ENCODE measurements around the gene SLC45A3.

The SLC45A3 gene

GRCh38 chr1:205662791-205663190 lies 17.5 kb downstream of the SLC45A3 start:
- Histone ChIP-seq H3K36me3 (ENCODE audit: insufficient read depth, low read length) (no peaks in the 10 kb centered on the region), H3K9me2 (ENCODE audit: low read depth, low read length) (no peaks in the 10 kb centered on the region), H3F3A (ENCODE audit: insufficient read depth, low read length) (no peaks in the 10 kb centered on the region), H3K79me2 (ENCODE audit: insufficient read depth, low read length) (no peaks in the 10 kb centered on the region), H3K4me1 (ENCODE audit: insufficient read depth, low read length, severe bottlenecking) (peaks cover 9% of the 10 kb centered on the region), H4K20me1 (ENCODE audit: insufficient read depth, low read length) (no peaks in the 10 kb centered on the region), H2AFZ (ENCODE audit: low read length) (no peak overlapping the region), H3K9me3 (ENCODE audit: low read length) (no peaks in the 10 kb centered on the region), H3K27me3 (ENCODE audit: insufficient read depth, low read length) (peaks cover 6% of the 10 kb centered on the region; the same call in 1 of the 2 replicates), H3K27ac (ENCODE audit: low read depth, low read length, poor library complexity, severe bottlenecking) (no peak overlapping the region), H3K9ac (ENCODE audit: low read length) (no peak overlapping the region), H3K4me2 (ENCODE audit: low read length) (no peak overlapping the region), H3K4me3 (ENCODE audit: low read depth, low read length, poor library complexity, severe bottlenecking) (no peak overlapping the region)
- no peak for TF ChIP-seq CTCF (IDR thresholded peaks at IDR 0.05; ENCODE audit: low read length)
- no peak for TF ChIP-seq EZH2 (IDR thresholded peaks at IDR 0.05; ENCODE audit: borderline replicate concordance, low read length)

- TF ChIP-seq EZH2 (IDR thresholded peaks at IDR 0.05; ENCODE audit: borderline replicate concordance, low read length) = no peak
- no peak for TF ChIP-seq CTCF (IDR thresholded peaks at IDR 0.05; ENCODE audit: low read length)
- Histone ChIP-seq H3K27ac (ENCODE audit: low read depth, low read length, poor library complexity, severe bottlenecking) (no peak overlapping the region), H3K79me2 (ENCODE audit: insufficient read depth, low read length) (no peaks in the 10 kb centered on the region), H3K4me3 (ENCODE audit: low read depth, low read length, poor library complexity, severe bottlenecking) (no peak overlapping the region), H3K27me3 (ENCODE audit: insufficient read depth, low read length) (peaks cover 6% of the 10 kb centered on the region; the same call in 1 of the 2 replicates), H3F3A (ENCODE audit: insufficient read depth, low read length) (no peaks in the 10 kb centered on the region), H3K36me3 (ENCODE audit: insufficient read depth, low read length) (no peaks in the 10 kb centered on the region), H2AFZ (ENCODE audit: low read length) (no peak overlapping the region), H3K9me2 (ENCODE audit: low read depth, low read length) (no peaks in the 10 kb centered on the region), H3K4me2 (ENCODE audit: low read length) (no peak overlapping the region), H4K20me1 (ENCODE audit: insufficient read depth, low read length) (no peaks in the 10 kb centered on the region), H3K9me3 (ENCODE audit: low read length) (no peaks in the 10 kb centered on the region), H3K4me1 (ENCODE audit: insufficient read depth, low read length, severe bottlenecking) (peaks cover 9% of the 10 kb centered on the region), H3K9ac (ENCODE audit: low read length) (no peak overlapping the region)
Observed at GRCh38 chr1:205662135-205662738, 18.1 kb downstream of the SLC45A3 start.

DNA sequence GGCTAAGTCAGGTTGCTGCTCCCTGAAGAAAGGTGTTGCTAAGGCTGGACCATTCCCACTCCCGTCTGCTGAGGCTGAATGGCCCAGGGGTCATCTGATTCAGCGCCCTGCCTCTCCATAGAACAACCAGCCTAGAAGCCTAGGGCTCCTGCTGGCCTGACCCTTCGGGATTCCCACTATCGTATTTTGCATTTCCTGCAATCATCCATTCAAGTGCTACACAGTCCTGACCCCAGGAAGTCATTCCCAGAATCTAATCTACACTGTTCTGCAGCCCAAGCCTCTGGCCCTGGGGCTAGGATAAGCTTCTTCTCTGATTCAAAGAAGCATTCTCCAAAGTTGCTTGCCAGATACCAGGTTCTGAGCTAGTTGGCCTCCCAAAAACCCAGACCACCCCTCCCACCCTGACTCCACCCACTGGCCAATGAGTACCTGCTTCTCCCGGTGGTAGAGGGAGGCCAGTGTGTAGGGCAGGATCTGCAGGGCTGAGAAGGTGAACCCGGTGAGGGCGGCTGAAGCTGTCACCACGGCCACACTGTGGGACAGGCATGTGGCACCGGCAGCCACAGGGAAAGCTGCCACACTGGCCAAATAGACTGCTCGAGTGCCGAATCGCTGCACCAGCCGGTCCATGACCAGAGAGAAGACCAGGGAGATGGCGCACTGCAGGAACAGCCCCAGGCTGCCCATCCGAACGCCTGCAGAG lies 18.7 kb downstream of the SLC45A3 start:
- no peak overlapping the region for H2AFZ ChIP-seq (ENCODE audit: low read length)
- no peaks in the 10 kb centered on the region for H3K36me3 ChIP-seq (ENCODE audit: insufficient read depth, low read length)
- H3K4me1 ChIP-seq (ENCODE audit: insufficient read depth, low read length, severe bottlenecking) = peaks cover 9% of the 10 kb centered on the region
- peaks cover 6% of the 10 kb centered on the region; the same call in 1 of the 2 replicates for H3K27me3 ChIP-seq (ENCODE audit: insufficient read depth, low read length)
- H3F3A ChIP-seq (ENCODE audit: insufficient read depth, low read length) = no peaks in the 10 kb centered on the region
- H3K79me2 ChIP-seq (ENCODE audit: insufficient read depth, low read length) = no peaks in the 10 kb centered on the region
- no peak overlapping the region for H3K4me3 ChIP-seq (ENCODE audit: low read depth, low read length, poor library complexity, severe bottlenecking)
- H3K27ac ChIP-seq (ENCODE audit: low read depth, low read length, poor library complexity, severe bottlenecking) = no peak overlapping the region
- no peaks in the 10 kb centered on the region for H4K20me1 ChIP-seq (ENCODE audit: insufficient read depth, low read length)
- no peak overlapping the region for H3K9ac ChIP-seq (ENCODE audit: low read length)
- no peak for TF ChIP-seq CTCF (IDR thresholded peaks at IDR 0.05; ENCODE audit: low read length)
- no peak for TF ChIP-seq EZH2 (IDR thresholded peaks at IDR 0.05; ENCODE audit: borderline replicate concordance, low read length)
- H3K4me2 ChIP-seq (ENCODE audit: low read length) = no peak overlapping the region
- H3K9me3 ChIP-seq (ENCODE audit: low read length) = no peaks in the 10 kb centered on the region
- no peaks in the 10 kb centered on the region for H3K9me2 ChIP-seq (ENCODE audit: low read depth, low read length)

Data from OCI-LY1 (cell line).